HepG2 (cell line): Measurements from ENCODE around the gene CHEK1. TPM values are rescaled to one million over a fixed set of nuclear protein-coding genes. Genes with fewer than 3 reads are reported as not detected.

Source experiments
- HIVEP1 ChIP-seq: sonication (generic); formaldehyde crosslinking; IDR thresholded peaks from 2 replicates; pipeline ENCODE4 v1.4.0; 2020; ENCODE audit warnings: mild to moderate bottlenecking, missing genetic modification reagents
- NFYB ChIP-seq: sonication (generic); formaldehyde crosslinking; IDR thresholded peaks from 2 replicates; pipeline ENCODE4 v1.4.0; 2020; ENCODE audit warnings: missing genetic modification reagents
- XRCC5 ChIP-seq: fragments of 200-400 bp; formaldehyde crosslinking; optimal IDR thresholded peaks from 2 replicates; pipeline ENCODE3; 2017; ENCODE audit warnings: mild to moderate bottlenecking, low read length
- ZNF256 ChIP-seq: sonication (generic); formaldehyde crosslinking; conservative IDR thresholded peaks from 2 replicates; pipeline ENCODE4 v1.4.0; 2020; ENCODE audit warnings: missing genetic modification reagents
- ZNF292 ChIP-seq: sonication (generic); formaldehyde crosslinking; IDR thresholded peaks from 2 replicates; pipeline ENCODE4 v1.8.1; 2022; ENCODE audit warnings: mild to moderate bottlenecking, low read depth, missing genetic modification reagents, borderline replicate concordance
- polyA plus RNA-seq, 8 experiments: library from polyadenylated mRNA; depleted of rRNA in 3 of 8; stranded (reverse) in 7 of 8; unstranded in 1 of 8; fragments of >200 nt; fragmentation: Illumina TruSeq in 4 of 8; extraction: Trizol in 4 of 8; gene quantifications; 2 replicates each; pipeline versions ENCODE4 v1.2.1 to v1.2.3, GENCODE V29; 2011 to 2016; ENCODE audit warnings: low read depth in 4 of 8, missing spikeins in 1 of 8, mixed read lengths in 1 of 8; ENCODE audit not compliant: insufficient read depth in 1 of 8
- total RNA-seq, 5 experiments: library from RNA; depleted of rRNA; stranded (reverse); fragments of >200 nt; fragmentation: Illumina TruSeq; extraction: Trizol; gene quantifications; 2 replicates each; pipeline ENCODE4 v1.2.3, GENCODE V29; 2016; ENCODE audit warnings: low read depth in 1 of 5
- TF ChIP-seq, protein P1 (sequence below): sonication (generic); formaldehyde crosslinking; IDR thresholded peaks from 2 replicates; pipeline ENCODE4 v1.8.1; 2023; ENCODE audit warnings: missing genetic modification reagents, inconsistent platforms, borderline replicate concordance
- TF ChIP-seq, protein P2 (sequence below): sonication (generic); formaldehyde crosslinking; IDR thresholded peaks from 2 replicates; pipeline ENCODE4 v1.5.1; 2020; ENCODE audit warnings: mild to moderate bottlenecking, missing genetic modification reagents
- TF ChIP-seq, protein P3 (sequence below): sonication (generic); formaldehyde crosslinking; IDR thresholded peaks from 2 replicates; pipeline ENCODE4 v1.4.0; 2020; ENCODE audit warnings: missing genetic modification reagents, low read depth, mild to moderate bottlenecking, borderline replicate concordance
- TF ChIP-seq, protein P4 (sequence below): IDR thresholded peaks from 2 replicates; pipeline ENCODE4 v1.6.1; 2016
- TF ChIP-seq, protein P5 (sequence below): sonication (generic); formaldehyde crosslinking; IDR thresholded peaks from 2 replicates; pipeline ENCODE4 v1.8.1; 2023; ENCODE audit warnings: mild to moderate bottlenecking, moderate library complexity, missing genetic modification reagents
- TF ChIP-seq, protein P6 (sequence below): sonication (generic); formaldehyde crosslinking; IDR thresholded peaks from 2 replicates; pipeline ENCODE4 v1.4.0; 2020; ENCODE audit warnings: missing genetic modification reagents, borderline replicate concordance
- TF ChIP-seq, protein P7 (sequence below): IDR thresholded peaks from 2 replicates; pipeline ENCODE4 v1.6.1; 2016; ENCODE audit warnings: low read depth
- TF ChIP-seq, protein P8 (sequence below): IDR thresholded peaks from 2 replicates; pipeline ENCODE4 v1.6.1; 2018; ENCODE audit warnings: missing genetic modification reagents, mild to moderate bottlenecking, missing compliant biosample characterization

The CHEK1 gene
- total and polyA plus RNA-seq, 2 of the 13 experiments (the other 11 are each of a cell fraction or from before 2014, with no cell fraction given): 17.8 to 83.2 TPM

DNA sequence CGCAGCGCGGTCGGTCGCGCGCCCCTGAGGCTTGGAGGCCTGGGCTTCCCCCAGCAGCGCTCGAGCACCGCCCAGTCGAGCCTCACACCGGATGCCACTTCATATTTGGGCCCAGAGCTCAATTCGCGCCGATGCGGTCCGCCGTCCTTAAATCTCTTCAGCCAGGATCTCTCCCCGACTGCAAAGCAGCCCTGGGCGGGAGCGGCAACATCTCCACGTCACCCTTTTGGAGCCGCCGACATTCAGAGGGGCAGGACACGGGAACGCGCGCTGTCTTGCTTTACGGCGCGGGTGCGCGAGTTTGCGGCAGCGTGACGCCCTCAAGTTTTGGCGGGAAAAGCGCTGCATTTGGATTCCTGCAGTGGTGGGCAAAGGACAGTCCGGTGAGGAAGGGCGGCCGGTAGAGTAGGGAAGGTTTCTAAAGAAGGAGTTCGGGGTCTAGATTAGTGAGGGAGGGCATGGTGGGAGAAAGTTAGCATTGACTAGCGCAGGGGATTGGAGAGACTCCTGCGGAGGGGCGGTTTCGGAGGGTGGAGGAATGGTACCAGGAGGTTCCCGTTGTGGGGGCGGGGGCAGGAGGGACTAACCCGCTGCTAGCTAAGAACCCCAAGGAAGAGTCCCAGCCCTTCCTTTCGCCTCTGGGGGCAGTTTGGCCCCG lies 796 bp downstream of the CHEK1 start (continued):
- TF ChIP-seq, protein P1, sequence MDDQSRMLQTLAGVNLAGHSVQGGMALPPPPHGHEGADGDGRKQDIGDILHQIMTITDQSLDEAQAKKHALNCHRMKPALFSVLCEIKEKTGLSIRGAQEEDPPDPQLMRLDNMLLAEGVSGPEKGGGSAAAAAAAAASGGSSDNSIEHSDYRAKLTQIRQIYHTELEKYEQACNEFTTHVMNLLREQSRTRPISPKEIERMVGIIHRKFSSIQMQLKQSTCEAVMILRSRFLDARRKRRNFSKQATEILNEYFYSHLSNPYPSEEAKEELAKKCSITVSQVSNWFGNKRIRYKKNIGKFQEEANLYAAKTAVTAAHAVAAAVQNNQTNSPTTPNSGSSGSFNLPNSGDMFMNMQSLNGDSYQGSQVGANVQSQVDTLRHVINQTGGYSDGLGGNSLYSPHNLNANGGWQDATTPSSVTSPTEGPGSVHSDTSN (CRISPR knock-in tag): peak; percentile 86; the same call in 1 of the 2 replicates
- TF ChIP-seq, protein P2, sequence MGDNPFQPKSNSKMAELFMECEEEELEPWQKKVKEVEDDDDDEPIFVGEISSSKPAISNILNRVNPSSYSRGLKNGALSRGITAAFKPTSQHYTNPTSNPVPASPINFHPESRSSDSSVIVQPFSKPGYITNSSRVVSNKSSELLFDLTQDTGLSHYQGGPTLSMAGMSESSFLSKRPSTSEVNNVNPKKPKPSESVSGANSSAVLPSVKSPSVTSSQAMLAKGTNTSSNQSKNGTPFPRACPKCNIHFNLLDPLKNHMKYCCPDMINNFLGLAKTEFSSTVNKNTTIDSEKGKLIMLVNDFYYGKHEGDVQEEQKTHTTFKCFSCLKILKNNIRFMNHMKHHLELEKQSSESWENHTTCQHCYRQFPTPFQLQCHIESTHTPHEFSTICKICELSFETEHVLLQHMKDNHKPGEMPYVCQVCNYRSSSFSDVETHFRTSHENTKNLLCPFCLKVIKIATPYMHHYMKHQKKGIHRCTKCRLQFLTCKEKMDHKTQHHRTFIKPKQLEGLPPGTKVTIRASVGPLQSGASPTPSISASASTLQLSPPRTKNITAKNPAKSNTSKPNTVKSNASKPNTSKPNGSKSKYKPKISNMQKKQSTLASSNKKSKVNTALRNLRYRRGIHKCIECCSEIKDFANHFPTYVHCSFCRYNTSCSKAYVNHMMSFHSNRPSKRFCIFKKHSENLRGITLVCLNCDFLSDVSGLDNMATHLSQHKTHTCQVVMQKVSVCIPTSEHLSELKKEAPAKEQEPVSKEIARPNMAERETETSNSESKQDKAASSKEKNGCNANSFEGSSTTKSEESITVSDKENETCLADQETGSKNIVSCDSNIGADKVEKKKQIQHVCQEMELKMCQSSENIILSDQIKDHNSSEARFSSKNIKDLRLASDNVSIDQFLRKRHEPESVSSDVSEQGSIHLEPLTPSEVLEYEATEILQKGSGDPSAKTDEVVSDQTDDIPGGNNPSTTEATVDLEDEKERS (CRISPR knock-in tag): peak; percentile 66; the same call in 1 of the 2 replicates
- TF ChIP-seq ZNF292 (CRISPR knock-in tag): peak; percentile 74
- TF ChIP-seq, protein P3, sequence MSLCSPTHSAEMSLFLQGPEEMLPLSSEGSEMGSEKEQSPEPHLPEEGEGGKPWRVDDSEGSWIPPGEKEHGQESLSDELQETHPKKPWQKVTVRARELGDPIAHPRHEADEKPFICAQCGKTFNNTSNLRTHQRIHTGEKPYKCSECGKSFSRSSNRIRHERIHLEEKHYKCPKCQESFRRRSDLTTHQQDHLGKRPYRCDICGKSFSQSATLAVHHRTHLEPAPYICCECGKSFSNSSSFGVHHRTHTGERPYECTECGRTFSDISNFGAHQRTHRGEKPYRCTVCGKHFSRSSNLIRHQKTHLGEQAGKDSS (CRISPR knock-in tag): peak; percentile 59
- peak; percentile 80 for TF ChIP-seq XRCC5
- TF ChIP-seq HIVEP1 (CRISPR knock-in tag): peak; percentile 93
- 0 out of 2 replicates have a peak, but pooled peaks have one; percentile 84 for TF ChIP-seq ZNF256 (CRISPR knock-in tag)
- TF ChIP-seq, protein P4, sequence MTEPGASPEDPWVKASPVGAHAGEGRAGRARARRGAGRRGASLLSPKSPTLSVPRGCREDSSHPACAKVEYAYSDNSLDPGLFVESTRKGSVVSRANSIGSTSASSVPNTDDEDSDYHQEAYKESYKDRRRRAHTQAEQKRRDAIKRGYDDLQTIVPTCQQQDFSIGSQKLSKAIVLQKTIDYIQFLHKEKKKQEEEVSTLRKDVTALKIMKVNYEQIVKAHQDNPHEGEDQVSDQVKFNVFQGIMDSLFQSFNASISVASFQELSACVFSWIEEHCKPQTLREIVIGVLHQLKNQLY (CRISPR knock-in tag): peak; percentile 71
- TF ChIP-seq, protein P5, sequence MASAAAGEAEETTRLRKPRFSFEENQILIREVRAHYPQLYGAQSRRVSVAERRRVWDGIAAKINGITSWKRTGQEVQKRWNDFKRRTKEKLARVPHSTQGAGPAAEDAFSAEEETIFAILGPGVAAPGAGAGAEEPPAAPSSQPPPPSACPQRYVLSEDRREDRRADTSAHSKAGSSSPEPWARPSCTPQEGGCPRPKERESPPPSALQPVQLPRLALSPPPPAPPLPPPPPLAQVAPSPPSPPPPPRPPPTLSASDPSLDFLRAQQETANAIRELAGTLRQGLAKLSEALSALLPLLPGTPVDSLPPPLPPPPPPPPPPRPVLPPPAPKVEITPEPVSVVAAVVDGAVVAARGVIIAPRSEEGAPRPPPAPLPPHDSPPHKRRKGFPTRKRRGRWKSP: peak; percentile 84; the same call in 1 of the 2 replicates
- TF ChIP-seq NFYB (CRISPR knock-in tag): no peak
- TF ChIP-seq, protein P6, sequence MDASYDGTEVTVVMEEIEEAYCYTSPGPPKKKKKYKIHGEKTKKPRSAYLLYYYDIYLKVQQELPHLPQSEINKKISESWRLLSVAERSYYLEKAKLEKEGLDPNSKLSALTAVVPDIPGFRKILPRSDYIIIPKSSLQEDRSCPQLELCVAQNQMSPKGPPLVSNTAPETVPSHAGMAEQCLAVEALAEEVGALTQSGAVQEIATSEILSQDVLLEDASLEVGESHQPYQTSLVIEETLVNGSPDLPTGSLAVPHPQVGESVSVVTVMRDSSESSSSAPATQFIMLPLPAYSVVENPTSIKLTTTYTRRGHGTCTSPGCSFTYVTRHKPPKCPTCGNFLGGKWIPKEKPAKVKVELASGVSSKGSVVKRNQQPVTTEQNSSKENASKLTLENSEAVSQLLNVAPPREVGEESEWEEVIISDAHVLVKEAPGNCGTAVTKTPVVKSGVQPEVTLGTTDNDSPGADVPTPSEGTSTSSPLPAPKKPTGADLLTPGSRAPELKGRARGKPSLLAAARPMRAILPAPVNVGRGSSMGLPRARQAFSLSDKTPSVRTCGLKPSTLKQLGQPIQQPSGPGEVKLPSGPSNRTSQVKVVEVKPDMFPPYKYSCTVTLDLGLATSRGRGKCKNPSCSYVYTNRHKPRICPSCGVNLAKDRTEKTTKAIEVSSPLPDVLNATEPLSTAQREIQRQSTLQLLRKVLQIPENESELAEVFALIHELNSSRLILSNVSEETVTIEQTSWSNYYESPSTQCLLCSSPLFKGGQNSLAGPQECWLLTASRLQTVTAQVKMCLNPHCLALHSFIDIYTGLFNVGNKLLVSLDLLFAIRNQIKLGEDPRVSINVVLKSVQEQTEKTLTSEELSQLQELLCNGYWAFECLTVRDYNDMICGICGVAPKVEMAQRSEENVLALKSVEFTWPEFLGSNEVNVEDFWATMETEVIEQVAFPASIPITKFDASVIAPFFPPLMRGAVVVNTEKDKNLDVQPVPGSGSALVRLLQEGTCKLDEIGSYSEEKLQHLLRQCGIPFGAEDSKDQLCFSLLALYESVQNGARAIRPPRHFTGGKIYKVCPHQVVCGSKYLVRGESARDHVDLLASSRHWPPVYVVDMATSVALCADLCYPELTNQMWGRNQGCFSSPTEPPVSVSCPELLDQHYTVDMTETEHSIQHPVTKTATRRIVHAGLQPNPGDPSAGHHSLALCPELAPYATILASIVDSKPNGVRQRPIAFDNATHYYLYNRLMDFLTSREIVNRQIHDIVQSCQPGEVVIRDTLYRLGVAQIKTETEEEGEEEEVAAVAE (CRISPR knock-in tag): peak; percentile 64; the same call in 1 of the 2 replicates
- TF ChIP-seq, protein P7, sequence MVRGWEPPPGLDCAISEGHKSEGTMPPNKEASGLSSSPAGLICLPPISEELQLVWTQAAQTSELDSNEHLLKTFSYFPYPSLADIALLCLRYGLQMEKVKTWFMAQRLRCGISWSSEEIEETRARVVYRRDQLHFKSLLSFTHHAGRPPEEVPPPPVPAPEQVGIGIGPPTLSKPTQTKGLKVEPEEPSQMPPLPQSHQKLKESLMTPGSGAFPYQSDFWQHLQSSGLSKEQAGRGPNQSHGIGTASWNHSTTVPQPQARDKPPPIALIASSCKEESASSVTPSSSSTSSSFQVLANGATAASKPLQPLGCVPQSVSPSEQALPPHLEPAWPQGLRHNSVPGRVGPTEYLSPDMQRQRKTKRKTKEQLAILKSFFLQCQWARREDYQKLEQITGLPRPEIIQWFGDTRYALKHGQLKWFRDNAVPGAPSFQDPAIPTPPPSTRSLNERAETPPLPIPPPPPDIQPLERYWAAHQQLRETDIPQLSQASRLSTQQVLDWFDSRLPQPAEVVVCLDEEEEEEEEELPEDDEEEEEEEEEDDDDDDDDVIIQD (CRISPR knock-in tag): peak; percentile 25; the same call in 1 of the 2 replicates
- TF ChIP-seq, protein P8, sequence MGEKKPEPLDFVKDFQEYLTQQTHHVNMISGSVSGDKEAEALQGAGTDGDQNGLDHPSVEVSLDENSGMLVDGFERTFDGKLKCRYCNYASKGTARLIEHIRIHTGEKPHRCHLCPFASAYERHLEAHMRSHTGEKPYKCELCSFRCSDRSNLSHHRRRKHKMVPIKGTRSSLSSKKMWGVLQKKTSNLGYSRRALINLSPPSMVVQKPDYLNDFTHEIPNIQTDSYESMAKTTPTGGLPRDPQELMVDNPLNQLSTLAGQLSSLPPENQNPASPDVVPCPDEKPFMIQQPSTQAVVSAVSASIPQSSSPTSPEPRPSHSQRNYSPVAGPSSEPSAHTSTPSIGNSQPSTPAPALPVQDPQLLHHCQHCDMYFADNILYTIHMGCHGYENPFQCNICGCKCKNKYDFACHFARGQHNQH (CRISPR knock-in tag): peak; percentile 69
